ENCODE results near the gene CACNB3. TPM values are rescaled to one million over a fixed set of nuclear protein-coding genes. Genes with fewer than 3 reads are reported as not detected.

CACNB3 gene
- total and polyA plus RNA-seq, 9 of the 15 experiments (the other 6 are each of a cell fraction or from before 2014, with no cell fraction given) = 0.24 to 2.0 (median 1.5) TPM

DNA sequence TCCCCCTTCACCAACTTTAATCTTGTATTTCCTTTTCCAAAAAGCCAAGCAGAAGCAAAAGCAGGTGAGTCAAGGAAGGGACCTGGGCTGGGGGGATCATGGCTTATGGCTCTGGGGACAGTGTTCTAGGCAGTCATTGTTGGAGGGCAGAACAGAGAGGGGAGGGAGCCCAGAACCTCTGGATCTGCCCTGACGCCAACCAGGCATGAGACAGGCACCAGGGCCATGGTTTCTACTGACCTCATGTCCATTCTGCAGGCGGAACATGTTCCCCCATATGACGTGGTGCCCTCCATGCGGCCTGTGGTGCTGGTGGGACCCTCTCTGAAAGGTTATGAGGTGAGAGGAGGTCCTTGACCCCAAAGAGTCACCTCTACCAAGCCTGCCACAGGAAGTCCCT, 6.6 kb downstream of the CACNB3 start (continued):
- TF ChIP-seq, protein P1, sequence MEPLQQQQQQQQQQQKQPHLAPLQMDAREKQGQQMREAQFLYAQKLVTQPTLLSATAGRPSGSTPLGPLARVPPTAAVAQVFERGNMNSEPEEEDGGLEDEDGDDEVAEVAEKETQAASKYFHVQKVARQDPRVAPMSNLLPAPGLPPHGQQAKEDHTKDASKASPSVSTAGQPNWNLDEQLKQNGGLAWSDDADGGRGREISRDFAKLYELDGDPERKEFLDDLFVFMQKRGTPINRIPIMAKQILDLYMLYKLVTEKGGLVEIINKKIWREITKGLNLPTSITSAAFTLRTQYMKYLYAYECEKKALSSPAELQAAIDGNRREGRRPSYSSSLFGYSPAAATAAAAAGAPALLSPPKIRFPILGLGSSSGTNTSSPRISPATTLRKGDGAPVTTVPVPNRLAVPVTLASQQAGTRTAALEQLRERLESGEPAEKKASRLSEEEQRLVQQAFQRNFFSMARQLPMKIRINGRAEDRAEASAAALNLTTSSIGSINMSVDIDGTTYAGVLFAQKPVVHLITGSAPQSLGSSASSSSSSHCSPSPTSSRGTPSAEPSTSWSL (CRISPR knock-in tag; IDR thresholded peaks at IDR 0.05; ENCODE audit: borderline replicate concordance) = no peak
- TF ChIP-seq RBM22 (IDR thresholded peaks at IDR 0.05; ENCODE audit: low read depth, low read length, poor library complexity, severe bottlenecking) (no peak), ZNF12 (CRISPR knock-in tag; IDR thresholded peaks at IDR 0.05) (no peak)

DNA sequence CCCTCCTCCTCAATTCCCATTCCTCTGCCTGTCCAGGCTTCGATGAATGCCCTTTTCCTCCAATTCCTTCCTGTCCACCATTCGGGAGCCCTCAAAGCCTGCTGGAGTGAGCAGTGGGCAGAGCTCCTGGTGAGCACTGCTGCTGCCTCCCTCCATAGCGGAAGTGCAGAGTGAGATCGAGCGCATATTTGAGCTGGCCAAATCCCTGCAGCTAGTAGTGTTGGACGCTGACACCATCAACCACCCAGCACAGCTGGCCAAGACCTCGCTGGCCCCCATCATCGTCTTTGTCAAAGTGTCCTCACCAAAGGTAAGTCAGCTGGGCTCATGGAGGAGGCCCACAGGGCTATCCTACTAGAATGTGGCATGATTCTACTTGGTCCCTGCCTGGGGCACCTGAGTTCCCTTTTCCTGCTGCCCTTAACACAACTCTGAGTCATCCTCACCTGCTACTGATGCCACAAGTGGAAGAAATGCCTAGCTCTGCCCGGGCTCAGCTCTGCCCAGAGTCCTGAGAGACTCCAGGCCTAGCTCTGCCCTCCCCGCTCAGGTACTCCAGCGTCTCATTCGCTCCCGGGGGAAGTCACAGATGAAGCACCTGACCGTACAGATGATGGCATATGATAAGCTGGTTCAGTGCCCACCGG, 8.0 kb downstream of the CACNB3 start:
- 52% methylated on average over 13 of the region's 15 CpGs for WGBS (ENCODE audit: insufficient coverage, low coverage, missing lambda C conversion rate)
- intact Hi-C loops (cut with micrococcal nuclease) (no loop called here), in situ Hi-C loops (cut with MboI) (no loop called here)
- Histone ChIP-seq H3K9ac (ENCODE audit: insufficient read depth in 1 of 2, low read depth in 2 of 2, low read length in 2 of 2) (no peak overlapping the region), H4K20me1 (replicated peaks; ENCODE audit: control insufficient read depth, insufficient read depth, low read length) (peaks cover 21% of the 10 kb centered on the region), H3K9me3 (replicated peaks; ENCODE audit: control insufficient read depth, insufficient read depth, low read depth, low read length) (no peaks in the 10 kb centered on the region), H3K4me3 (no peak overlapping the region), H3K4me2 (ENCODE audit: insufficient read depth, low read length) (no peak overlapping the region), H3K9me1 (ENCODE audit: control insufficient read depth, insufficient read depth, low read length) (peaks cover 5% of the 10 kb centered on the region), H3K36me3 (ENCODE audit: control insufficient read depth, insufficient read depth, low read length) (peaks cover 31% of the 10 kb centered on the region; the same call in 2 of the 3 replicates), H3K27ac (ENCODE audit: extremely low read depth, low read depth, low read length) (no peak overlapping the region), H3K4me1 (replicated peaks in 1 of 2; ENCODE audit: control insufficient read depth in 2 of 2, insufficient read depth in 2 of 2, low read length in 2 of 2) (peaks cover 0 to 12% of the 10 kb centered on the region in 2 experiments; a peak in 2 of 5 replicates), H3K27me3 (ENCODE audit: control insufficient read depth in 2 of 2, insufficient read depth in 2 of 2, low read length in 2 of 2) (peaks cover 18 to 24% of the 10 kb centered on the region in 2 experiments; a peak in 4 of 5 replicates), H3K79me2 (ENCODE audit: control insufficient read depth, insufficient read depth, low read length) (no peaks in the 10 kb centered on the region), H2AFZ (ENCODE audit: low read depth, low read length) (no peak overlapping the region)
- no TSS peak for BruUV-seq (replicated peaks)
- ATAC-seq (no peak), FAIRE-seq (no peak), DNase-seq (ENCODE audit: extremely low read depth in 1 of 4, low spot score in 3 of 4) (no peak)
- POLR2A ChIA-PET = interaction anchor here (0.6 to 3.7 kb wide), 8 partner anchors 11 to 204 kb away, joined by 3 to 18 read pairs (median 4); partner anchors contain the start of gene DDX23
- CTCF ChIA-PET (ENCODE audit: low intra/inter-chr PET ratio) = no interaction called here
- no peak for TF ChIP-seq SOX6 (IDR thresholded peaks at IDR 0.05)
- TF ChIP-seq RFX1 (IDR thresholded peaks at IDR 0.05) = no peak
- no peak for TF ChIP-seq TAF15 (IDR thresholded peaks at IDR 0.05; ENCODE audit: low read depth, low read length)
- no peak for TF ChIP-seq JUN (IDR thresholded peaks at IDR 0.05; ENCODE audit: borderline replicate concordance, low read depth, low read length)
- no peak for TF ChIP-seq JUN (CRISPR knock-in tag; IDR thresholded peaks at IDR 0.05; ENCODE audit: borderline replicate concordance)
- TF ChIP-seq, protein P2, sequence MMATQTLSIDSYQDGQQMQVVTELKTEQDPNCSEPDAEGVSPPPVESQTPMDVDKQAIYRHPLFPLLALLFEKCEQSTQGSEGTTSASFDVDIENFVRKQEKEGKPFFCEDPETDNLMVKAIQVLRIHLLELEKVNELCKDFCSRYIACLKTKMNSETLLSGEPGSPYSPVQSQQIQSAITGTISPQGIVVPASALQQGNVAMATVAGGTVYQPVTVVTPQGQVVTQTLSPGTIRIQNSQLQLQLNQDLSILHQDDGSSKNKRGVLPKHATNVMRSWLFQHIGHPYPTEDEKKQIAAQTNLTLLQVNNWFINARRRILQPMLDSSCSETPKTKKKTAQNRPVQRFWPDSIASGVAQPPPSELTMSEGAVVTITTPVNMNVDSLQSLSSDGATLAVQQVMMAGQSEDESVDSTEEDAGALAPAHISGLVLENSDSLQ (IDR thresholded peaks at IDR 0.05) = no peak
- no peak for TF ChIP-seq HNRNPH1 (optimal IDR thresholded peaks at IDR 0.05; ENCODE audit: low read depth, low read length)
- TF ChIP-seq POLR3G (IDR thresholded peaks at IDR 0.05; ENCODE audit: extremely low read depth, insufficient read length, insufficient replicate concordance) = no peak
- no peak for TF ChIP-seq RBM15 (IDR thresholded peaks at IDR 0.05; ENCODE audit: insufficient read depth, low read length)
- no peak for TF ChIP-seq HSF4 (CRISPR knock-in tag; IDR thresholded peaks at IDR 0.05; ENCODE audit: borderline replicate concordance)
- TF ChIP-seq SRSF3 (IDR thresholded peaks at IDR 0.05; ENCODE audit: insufficient read depth, low read length) = no peak
- no peak for TF ChIP-seq EGR1 (conservative IDR thresholded peaks at IDR 0.05)
- TF ChIP-seq ZNF668 (CRISPR knock-in tag; IDR thresholded peaks at IDR 0.05) = no peak
- no peak for TF ChIP-seq KDM1A (IDR thresholded peaks at IDR 0.05)
- no peak for TF ChIP-seq ZFP30 (CRISPR knock-in tag; IDR thresholded peaks at IDR 0.05; ENCODE audit: borderline replicate concordance)
- TF ChIP-seq MTF1 (CRISPR knock-in tag; IDR thresholded peaks at IDR 0.05; ENCODE audit: borderline replicate concordance) = no peak
- no peak for TF ChIP-seq ETV1 (tag; conservative IDR thresholded peaks at IDR 0.05; ENCODE audit: low read depth)
